Stimulated activated memory B cell treated with anti-CD40 and anti-IgM and Interleukin-4, amounts not matched to agents 10 μg/mL and 1 μg/mL and 100 μg/mL, for 72 hours (primary cell): ENCODE results near the gene RAP1GAP2.
A peak's percentile ranks its signal among the peaks of the same experiment; 100 is the strongest.

Experiments used
- ATAC-seq: fragments of 150-1000 bp; cut with Tn5 transposase; 2 replicates; pipeline ENCODE4 v1.10.0; 2021
- H3K27ac Mint-ChIP-seq: one replicate; pipeline ENCODE4 v1.8.0; 2022; ENCODE audit warnings: mild to moderate bottlenecking, mixed read lengths
- H3K27me3 Mint-ChIP-seq: one replicate; pipeline ENCODE4 v1.8.0; 2022; ENCODE audit warnings: mixed read lengths
- H3K36me3 Mint-ChIP-seq: one replicate; pipeline ENCODE4 v1.8.0; 2022; ENCODE audit warnings: mixed read lengths
- H3K4me1 Mint-ChIP-seq: one replicate; pipeline ENCODE4 v1.8.0; 2022; ENCODE audit warnings: mixed read lengths
- H3K4me3 Mint-ChIP-seq: one replicate; pipeline ENCODE4 v1.8.0; 2022; ENCODE audit warnings: mild to moderate bottlenecking, moderate library complexity, mixed read lengths
- H3K9me3 Mint-ChIP-seq: one replicate; pipeline ENCODE4 v1.8.0; 2022; ENCODE audit warnings: mixed read lengths

RAP1GAP2 gene

DNA sequence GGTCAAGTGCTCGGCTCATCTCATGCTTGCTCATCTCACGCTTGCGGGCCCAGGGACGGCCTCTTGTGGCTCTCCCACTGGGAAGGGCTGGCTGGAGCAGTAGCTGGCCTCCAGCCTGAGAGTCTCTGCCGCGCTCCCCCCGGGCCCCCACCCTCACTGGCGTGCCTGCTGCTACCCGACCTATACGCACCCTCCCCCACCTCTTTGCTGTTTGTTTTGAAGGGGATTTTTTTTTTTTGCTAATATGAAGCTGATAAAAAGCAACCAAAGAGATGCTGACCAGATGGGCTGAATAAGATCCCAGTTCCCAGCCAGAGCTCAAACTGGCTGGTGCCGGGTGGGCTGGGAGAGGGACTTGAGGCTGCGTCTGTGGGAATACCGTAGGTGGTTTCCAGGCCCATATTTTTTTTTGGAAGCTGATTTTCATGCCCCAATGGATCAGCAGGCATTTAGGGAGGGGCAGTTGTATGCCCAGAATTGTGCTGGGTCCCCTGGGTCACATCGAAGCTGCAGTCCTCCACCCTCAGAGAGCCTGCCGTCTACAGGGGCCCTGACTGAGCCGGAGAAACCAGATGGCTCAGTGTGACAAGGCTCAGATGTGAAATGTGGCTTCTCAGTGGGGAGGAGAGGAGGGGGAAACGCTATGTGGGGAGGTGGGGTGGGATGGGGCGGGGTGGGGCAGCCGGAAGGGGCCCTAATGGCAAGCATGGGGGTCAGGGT lies 115.0 kb downstream of the RAP1GAP2 start:
- H3K36me3 Mint-ChIP-seq = peaks cover 35% of the 10 kb centered on the region
- H3K4me1 Mint-ChIP-seq = peaks cover 33% of the 10 kb centered on the region
- no peaks in the 10 kb centered on the region for H3K9me3 Mint-ChIP-seq
- H3K27ac Mint-ChIP-seq = no peak overlapping the region
- peaks cover 9% of the 10 kb centered on the region for H3K27me3 Mint-ChIP-seq
- H3K4me3 Mint-ChIP-seq = no peak overlapping the region
- peak; percentile 32 for ATAC-seq

DNA sequence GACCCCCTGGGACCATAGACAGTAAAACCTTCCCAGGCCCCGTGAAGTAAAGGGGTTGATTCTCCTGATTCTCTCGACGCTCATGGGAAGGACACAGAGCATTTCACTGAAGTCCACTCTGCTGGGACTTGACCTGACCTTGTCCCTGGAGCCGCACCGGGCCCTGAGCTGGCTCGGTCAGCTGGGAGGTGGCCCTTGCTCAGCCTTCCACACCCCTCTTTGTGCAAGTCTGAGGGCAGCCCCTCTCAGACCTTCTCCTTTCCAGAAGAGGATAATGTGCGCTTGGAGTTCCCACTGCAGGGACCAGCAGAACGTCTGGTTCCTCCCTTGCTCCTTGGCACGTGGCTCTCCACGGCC lies 115.5 kb downstream of the RAP1GAP2 start:
- ATAC-seq = no peak

DNA sequence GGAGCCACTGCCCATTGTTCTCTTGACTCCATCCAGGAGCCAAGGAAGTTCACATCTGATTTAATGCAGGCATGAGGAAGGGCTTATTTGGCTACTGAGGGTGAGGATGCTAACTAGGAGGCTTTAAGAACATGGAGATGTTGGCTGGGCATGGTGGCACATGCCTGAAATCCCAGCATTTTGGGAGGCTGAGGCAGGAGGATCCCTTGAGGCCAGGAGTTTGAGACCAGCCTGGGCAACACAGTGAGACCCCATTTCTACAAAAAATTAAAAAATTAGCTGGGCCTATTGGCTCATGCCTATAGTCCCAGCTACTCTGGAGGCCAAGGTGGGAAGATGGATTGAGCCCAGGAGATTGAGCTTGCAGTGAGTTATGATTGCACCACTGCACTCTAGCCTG lies 116.5 kb downstream of the RAP1GAP2 start:
- Mint-ChIP-seq H3K4me1 (peaks cover 32% of the 10 kb centered on the region), H3K27ac (no peak overlapping the region), H3K9me3 (no peaks in the 10 kb centered on the region), H3K36me3 (peaks cover 24% of the 10 kb centered on the region), H3K27me3 (peaks cover 9% of the 10 kb centered on the region), H3K4me3 (no peak overlapping the region)
- no peak for ATAC-seq

More for the DNA sequence above, 115.5 kb downstream of the RAP1GAP2 start:
- peaks cover 34% of the 10 kb centered on the region for H3K36me3 Mint-ChIP-seq
- H3K27me3 Mint-ChIP-seq = peaks cover 9% of the 10 kb centered on the region
- H3K27ac Mint-ChIP-seq = no peak overlapping the region
- no peaks in the 10 kb centered on the region for H3K9me3 Mint-ChIP-seq
- peaks cover 33% of the 10 kb centered on the region for H3K4me1 Mint-ChIP-seq
- no peak overlapping the region for H3K4me3 Mint-ChIP-seq

DNA sequence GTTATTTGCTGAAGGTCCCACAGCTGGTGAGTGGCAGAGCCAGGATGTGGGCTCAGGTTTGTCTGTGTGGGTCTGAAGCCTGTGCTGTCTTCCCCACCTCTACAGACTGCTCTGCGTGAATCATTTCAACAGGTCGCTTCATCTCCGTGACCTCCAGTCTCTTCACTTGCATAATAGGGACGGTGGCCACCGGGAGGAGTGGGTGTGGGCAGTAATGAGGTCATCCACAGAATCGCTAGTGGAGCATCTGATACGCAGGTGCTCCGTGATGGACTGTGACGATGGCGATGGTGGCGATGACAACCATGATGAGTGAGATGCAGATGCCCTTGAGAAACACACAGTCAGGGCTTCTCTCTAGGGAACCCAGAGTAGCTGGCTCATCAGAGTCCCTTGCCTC lies 120.2 kb downstream of the RAP1GAP2 start:
- no peak for ATAC-seq
- Mint-ChIP-seq H3K4me1 (no peaks in the 10 kb centered on the region), H3K36me3 (peaks cover 7% of the 10 kb centered on the region), H3K4me3 (no peak overlapping the region), H3K27ac (no peak overlapping the region), H3K9me3 (no peaks in the 10 kb centered on the region), H3K27me3 (no peaks in the 10 kb centered on the region)

DNA sequence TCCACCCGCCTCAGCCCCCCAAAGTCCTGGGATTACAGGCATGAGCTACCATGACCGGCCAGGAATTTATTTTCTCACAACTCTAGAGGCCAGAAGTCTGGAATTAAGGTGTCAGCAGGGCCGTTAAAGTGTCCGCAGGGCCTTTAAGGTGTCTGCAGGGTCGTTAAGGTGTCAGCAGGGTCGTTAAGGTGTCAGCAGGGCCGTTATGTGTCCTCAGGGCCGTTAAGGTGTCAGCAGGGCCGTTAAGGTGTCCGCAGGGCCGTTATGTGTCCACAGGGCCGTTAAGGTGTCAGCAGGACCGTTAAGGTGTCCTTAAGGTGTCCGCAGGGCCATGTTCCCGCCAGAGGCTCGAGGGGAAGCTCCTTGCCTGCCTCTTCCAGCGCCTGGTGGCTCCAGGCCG lies 125.2 kb downstream of the RAP1GAP2 start:
- no peaks in the 10 kb centered on the region for H3K9me3 Mint-ChIP-seq
- H3K4me1 Mint-ChIP-seq = no peaks in the 10 kb centered on the region
- H3K27ac Mint-ChIP-seq = no peak overlapping the region
- H3K36me3 Mint-ChIP-seq = peaks cover 5% of the 10 kb centered on the region
- ATAC-seq = no peak
- no peak overlapping the region for H3K4me3 Mint-ChIP-seq
- no peaks in the 10 kb centered on the region for H3K27me3 Mint-ChIP-seq

DNA sequence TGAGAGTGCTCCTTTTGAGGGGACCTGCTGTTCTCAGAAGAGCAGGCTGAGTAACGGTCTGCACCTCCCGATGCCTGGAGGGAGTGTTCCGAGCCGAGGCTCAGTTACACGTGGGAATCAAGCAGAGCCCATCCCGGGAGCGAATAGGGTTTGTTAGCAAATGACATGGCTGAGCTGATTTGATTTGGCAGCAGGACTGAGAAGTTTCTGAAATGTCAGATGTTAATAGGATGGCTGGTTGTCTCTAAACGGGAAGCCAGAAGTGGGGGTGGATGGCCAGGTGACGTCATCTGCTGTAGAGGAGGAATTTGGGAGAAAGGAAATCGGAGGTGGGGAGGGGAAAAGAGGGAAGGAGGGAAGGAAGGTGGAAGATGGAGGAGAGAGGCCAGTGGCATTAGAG lies 128.0 kb downstream of the RAP1GAP2 start:
- Mint-ChIP-seq H3K36me3 (peaks cover 16% of the 10 kb centered on the region), H3K27ac (peak overlapping the region; percentile 3), H3K4me1 (no peaks in the 10 kb centered on the region), H3K27me3 (no peaks in the 10 kb centered on the region), H3K4me3 (no peak overlapping the region), H3K9me3 (no peaks in the 10 kb centered on the region)
- ATAC-seq = no peak

DNA sequence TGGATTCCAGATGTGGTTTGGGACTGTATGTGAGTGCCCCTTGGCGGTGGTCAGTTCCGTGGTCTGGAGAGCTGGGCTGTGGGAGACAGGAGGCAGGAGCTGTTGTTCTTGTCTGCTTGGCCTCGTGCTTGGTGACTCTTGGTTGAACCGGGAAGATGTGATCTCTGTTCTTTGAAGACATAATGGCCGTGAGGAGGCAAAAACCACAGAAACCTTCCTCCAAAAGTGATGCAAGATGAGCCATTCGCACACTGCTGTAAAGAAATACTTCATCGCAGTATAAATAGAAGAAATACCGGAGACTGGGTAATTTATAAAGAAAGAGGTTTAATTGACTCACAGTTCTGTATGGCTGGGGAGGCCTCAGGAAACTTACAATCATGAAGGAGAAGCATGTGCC lies 128.8 kb downstream of the RAP1GAP2 start:
- Mint-ChIP-seq H3K4me1 (peaks cover 5% of the 10 kb centered on the region), H3K4me3 (no peak overlapping the region), H3K36me3 (peaks cover 16% of the 10 kb centered on the region), H3K9me3 (no peaks in the 10 kb centered on the region), H3K27ac (no peak overlapping the region), H3K27me3 (no peaks in the 10 kb centered on the region)
- no peak for ATAC-seq

DNA sequence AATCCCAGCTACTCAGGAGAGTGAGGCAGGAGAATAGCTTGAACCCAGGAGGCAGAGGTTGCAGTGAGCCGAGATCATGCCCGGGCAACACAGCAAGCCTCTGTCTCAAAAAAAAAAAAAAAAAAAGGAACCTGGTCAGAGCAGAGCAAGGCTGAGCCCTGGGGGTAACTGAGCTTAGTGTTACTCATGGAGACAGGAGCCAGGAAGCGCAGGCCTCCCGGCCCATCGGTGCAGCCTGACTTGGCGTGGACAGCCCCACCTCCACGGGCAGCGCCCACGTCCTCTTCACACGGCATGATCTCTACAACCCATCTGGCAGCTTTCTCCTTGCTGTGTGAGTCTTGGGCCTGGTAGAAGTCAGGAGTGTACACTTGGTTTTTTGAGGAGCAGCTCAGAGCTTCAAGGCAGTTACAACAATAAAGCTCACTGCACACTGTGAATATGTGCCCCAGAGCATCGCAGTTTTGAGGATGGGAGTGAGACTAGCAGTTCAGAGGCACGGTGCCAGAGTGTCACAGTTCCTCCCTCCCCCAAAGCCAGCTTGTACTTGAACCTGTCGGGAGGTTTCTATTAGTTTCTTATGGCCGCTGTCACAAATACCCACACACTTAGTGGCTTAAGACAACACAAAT lies 129.9 kb downstream of the RAP1GAP2 start:
- H3K4me1 Mint-ChIP-seq = peaks cover 16% of the 10 kb centered on the region
- peaks cover 16% of the 10 kb centered on the region for H3K36me3 Mint-ChIP-seq
- no peak overlapping the region for H3K4me3 Mint-ChIP-seq
- H3K27ac Mint-ChIP-seq = no peak overlapping the region
- no peaks in the 10 kb centered on the region for H3K9me3 Mint-ChIP-seq
- no peak for ATAC-seq
- no peaks in the 10 kb centered on the region for H3K27me3 Mint-ChIP-seq

DNA sequence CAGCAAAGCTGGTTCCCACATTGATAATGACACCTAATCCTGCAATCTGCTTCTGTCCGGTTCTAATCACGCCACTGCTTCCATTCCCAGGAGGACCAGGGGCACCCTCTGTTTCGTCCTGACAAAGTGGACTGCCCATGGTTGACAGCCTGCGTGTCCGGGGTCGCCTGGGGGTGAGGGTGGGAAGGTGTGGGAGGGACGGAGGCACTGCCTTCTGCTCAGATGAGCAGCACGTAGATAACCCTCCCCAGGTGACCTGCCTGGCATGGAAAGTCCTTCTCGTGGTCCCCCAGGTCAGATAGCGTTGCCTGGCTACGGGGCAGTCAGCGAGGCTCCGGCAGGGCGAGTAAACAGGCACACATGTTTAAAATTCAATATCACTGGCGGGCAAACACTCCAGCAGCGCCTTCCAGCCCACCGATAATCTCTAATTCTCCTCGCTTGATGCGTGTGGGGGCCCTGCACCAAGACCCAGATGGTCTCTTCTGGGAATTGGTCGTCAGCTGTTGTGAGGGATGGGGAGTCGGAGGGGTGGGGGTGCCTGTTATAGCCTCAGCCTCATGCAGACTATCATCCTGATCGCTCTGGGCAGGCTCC lies 132.2 kb downstream of the RAP1GAP2 start:
- Mint-ChIP-seq H3K4me1 (peaks cover 28% of the 10 kb centered on the region), H3K36me3 (peaks cover 21% of the 10 kb centered on the region), H3K9me3 (no peaks in the 10 kb centered on the region), H3K4me3 (no peak overlapping the region), H3K27me3 (no peaks in the 10 kb centered on the region), H3K27ac (no peak overlapping the region)
- no peak for ATAC-seq

DNA sequence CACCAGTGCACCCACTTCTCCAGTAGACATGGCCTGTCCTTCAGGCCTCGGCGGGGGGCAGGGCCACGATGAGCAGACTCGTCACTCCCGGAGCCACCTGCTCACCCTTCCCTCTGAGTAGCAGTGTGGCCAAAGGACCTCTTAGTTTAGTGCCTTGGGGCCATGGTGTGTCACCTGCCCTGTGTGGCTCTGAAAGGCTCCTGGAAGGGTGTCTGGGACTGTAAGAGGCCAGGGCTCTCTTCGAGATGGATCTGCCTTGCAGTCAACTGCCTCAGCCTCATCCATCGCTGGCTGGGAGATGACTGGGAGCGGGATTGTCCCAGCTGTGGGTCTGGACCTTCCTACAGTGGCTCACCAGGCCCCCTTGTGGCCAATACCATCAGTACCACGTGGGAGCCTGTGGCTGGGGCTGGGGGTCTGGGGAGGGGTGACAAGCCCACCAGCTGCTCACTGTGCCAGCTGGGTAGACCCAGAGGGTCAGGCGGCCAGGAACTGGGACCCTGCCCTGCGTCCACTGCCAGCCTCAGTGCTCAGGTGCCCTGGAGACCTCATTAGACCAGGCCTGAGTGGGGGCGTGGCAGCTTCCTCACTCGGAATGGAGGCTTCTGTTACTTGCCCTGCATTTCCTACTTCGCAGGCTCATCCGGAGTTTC lies 133.8 kb downstream of the RAP1GAP2 start:
- Mint-ChIP-seq H3K9me3 (no peaks in the 10 kb centered on the region), H3K4me1 (peaks cover 28% of the 10 kb centered on the region), H3K27me3 (no peaks in the 10 kb centered on the region), H3K4me3 (no peak overlapping the region), H3K27ac (peak overlapping the region; percentile 0), H3K36me3 (peaks cover 24% of the 10 kb centered on the region)
- ATAC-seq = peak; percentile 61

DNA sequence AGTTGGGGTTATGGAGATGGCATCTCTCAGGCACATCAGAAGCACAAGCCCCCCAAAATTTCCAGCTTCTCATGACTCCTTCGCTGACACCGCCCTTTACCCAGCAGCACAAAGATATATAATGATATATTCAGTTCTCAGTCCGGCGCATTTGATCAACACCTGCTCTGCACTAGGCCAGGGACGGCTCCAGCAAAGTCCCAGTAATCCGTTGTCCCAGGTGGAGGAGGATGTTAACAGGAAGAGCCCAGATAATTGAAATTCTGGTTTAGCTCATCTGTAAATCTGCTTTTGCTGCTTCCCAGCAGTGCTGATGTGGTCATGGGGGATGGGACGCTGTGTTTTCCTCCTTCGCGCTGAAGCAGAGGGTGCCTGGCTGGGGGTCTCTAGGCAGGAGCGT lies 135.6 kb downstream of the RAP1GAP2 start:
- Mint-ChIP-seq H3K36me3 (peaks cover 20% of the 10 kb centered on the region), H3K4me3 (no peak overlapping the region), H3K9me3 (no peaks in the 10 kb centered on the region), H3K4me1 (peaks cover 41% of the 10 kb centered on the region), H3K27ac (no peak overlapping the region), H3K27me3 (peaks cover 9% of the 10 kb centered on the region)
- no peak for ATAC-seq

DNA sequence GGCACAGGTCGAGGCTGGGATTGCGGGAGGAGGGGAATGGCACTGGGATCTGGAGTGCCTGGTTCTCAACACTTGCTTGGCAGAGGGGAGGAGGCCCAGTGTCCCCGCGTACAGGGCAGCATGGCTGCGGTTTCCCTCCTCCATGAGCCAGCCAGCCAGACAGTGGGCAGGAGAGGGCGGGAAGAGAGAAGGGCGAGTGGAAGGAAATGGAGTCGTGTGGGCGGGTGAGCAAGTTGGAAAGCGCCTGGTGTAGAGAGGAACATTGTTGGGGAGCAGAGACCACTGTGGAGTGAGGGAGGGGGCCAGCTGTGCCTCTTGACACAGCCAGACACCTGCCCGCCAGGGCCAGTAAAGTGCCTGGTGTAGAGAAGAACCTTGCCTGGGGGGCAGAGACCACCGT lies 136.7 kb downstream of the RAP1GAP2 start:
- H3K27me3 Mint-ChIP-seq = peaks cover 13% of the 10 kb centered on the region
- no peaks in the 10 kb centered on the region for H3K9me3 Mint-ChIP-seq
- ATAC-seq = no peak
- H3K36me3 Mint-ChIP-seq = peaks cover 14% of the 10 kb centered on the region
- no peak overlapping the region for H3K4me3 Mint-ChIP-seq
- H3K27ac Mint-ChIP-seq = no peak overlapping the region
- peaks cover 45% of the 10 kb centered on the region for H3K4me1 Mint-ChIP-seq

DNA sequence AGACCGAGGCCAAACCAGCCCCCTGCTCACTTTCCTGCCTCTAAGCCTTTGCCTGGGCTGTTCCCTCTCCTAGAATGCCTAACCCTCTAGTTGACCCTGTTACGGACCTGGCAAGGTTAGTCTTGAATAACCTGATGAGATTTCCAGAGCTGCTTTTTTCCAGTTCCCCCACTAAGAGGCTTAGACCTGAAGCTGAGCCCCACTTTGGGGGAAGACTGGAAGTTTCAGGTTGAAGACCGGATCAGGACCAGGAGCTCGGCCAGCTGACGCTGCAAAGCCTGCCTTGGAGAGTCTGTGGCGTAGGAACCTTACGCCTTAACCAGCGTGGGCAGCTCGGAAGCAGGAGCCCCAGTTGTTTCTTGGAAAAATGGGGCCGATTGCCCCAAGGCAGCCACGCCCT lies 137.4 kb downstream of the RAP1GAP2 start:
- no peak overlapping the region for H3K4me3 Mint-ChIP-seq
- H3K27me3 Mint-ChIP-seq = peaks cover 13% of the 10 kb centered on the region
- H3K27ac Mint-ChIP-seq = no peak overlapping the region
- H3K36me3 Mint-ChIP-seq = peaks cover 10% of the 10 kb centered on the region
- peaks cover 45% of the 10 kb centered on the region for H3K4me1 Mint-ChIP-seq
- no peak for ATAC-seq
- H3K9me3 Mint-ChIP-seq = no peaks in the 10 kb centered on the region

DNA sequence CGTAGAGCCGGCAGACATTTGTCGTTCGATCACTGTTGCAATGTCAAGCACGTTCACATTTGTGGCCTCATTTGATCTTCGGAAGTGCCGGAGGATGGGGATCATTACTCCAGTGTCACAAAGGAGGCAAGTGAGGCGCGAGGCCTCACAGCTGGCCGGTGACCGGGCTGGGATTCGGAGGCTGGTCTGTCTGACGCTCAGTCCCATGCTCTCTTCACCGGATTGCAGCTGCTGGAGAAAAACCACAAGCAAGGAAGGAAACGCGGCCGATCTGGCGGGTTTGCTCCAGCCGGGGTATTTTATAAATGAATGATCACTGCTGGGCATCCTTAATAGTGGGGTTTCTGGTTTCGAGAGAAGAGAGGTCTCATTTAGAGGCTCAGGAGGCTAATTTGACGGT lies 139.4 kb downstream of the RAP1GAP2 start:
- H3K9me3 Mint-ChIP-seq = no peaks in the 10 kb centered on the region
- H3K4me1 Mint-ChIP-seq = peaks cover 38% of the 10 kb centered on the region
- H3K27ac Mint-ChIP-seq = no peak overlapping the region
- H3K36me3 Mint-ChIP-seq = peaks cover 10% of the 10 kb centered on the region
- H3K27me3 Mint-ChIP-seq = peaks cover 13% of the 10 kb centered on the region
- no peak overlapping the region for H3K4me3 Mint-ChIP-seq
- ATAC-seq = no peak

DNA sequence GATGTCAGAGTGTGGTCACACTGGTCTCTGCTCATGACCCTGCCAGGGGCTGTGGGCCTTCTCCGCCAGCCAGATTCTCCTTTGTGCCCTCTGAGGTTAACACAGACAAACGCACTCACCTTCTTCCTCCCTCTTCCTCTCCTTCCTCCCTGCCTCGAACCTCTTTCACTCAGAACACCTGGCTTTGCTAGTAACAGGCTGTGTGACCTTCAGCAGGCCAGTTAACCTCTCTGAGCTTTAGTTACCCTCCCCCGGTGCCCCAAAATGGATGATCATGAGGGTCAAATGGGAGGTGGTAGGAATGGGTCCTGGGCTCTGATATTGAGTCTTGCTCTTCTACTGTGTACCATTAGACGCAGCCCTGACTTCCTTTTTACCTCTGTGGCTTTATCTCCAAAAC lies 140.1 kb downstream of the RAP1GAP2 start:
- Mint-ChIP-seq H3K27ac (peak overlapping the region; percentile 14), H3K4me1 (peaks cover 31% of the 10 kb centered on the region), H3K4me3 (no peak overlapping the region), H3K9me3 (no peaks in the 10 kb centered on the region), H3K27me3 (peaks cover 13% of the 10 kb centered on the region), H3K36me3 (peaks cover 10% of the 10 kb centered on the region)
- no peak for ATAC-seq
